ENCODE results near the gene WAC.
"Not testable (repeated sequence)": the region's sequence is repeated elsewhere in the genome, so short reads cannot be mapped to it uniquely, and the experiment has no call there.

Gene WAC

GRCh38 chr10:28609636-28610035 lies 76.7 kb downstream of the WAC start:
- DNase-seq (ENCODE audit: low spot score) = not testable (repeated sequence)

GRCh38 chr10:28612877-28613276 lies 80.0 kb downstream of the WAC start:
- DNase-seq (ENCODE audit: low spot score) = no peak

- no peak for DNase-seq (ENCODE audit: low spot score)
Measured at GRCh38 chr10:28616514-28616913, 83.6 kb downstream of the WAC start.

GRCh38 chr10:28619455-28619854 lies 86.5 kb downstream of the WAC start:
- no peak for DNase-seq (ENCODE audit: low spot score)

- DNase-seq (ENCODE audit: low spot score) = no peak
Measured at GRCh38 chr10:28620251-28620650, 87.3 kb downstream of the WAC start.

GRCh38 chr10:28623483-28623882 lies 90.6 kb downstream of the WAC start:
- DNase-seq (ENCODE audit: low spot score) = no peak

- DNase-seq (ENCODE audit: low spot score) = no peak
Measured at GRCh38 chr10:28624351-28624750, 91.4 kb downstream of the WAC start.

- DNase-seq (ENCODE audit: low spot score) = no peak
Measured at GRCh38 chr10:28627102-28627501, 94.2 kb downstream of the WAC start.

- DNase-seq (ENCODE audit: low spot score) = peak; percentile 81
Measured at GRCh38 chr10:28628184-28628893, 95.4 kb downstream of the WAC start.

- no peak for DNase-seq (ENCODE audit: low spot score)
Measured at GRCh38 chr10:28631896-28632583, 99.1 kb downstream of the WAC start.

GRCh38 chr10:28632584-28632945 lies 99.6 kb downstream of the WAC start:
- DNase-seq (ENCODE audit: low spot score) = no peak

GRCh38 chr10:28633750-28634149 lies 100.8 kb downstream of the WAC start:
- no peak for DNase-seq (ENCODE audit: low spot score)

GRCh38 chr10:28637346-28637745 lies 104.4 kb downstream of the WAC start:
- no peak for DNase-seq (ENCODE audit: low spot score)

- DNase-seq (ENCODE audit: low spot score) = no peak
Measured at GRCh38 chr10:28638392-28638791, 105.5 kb downstream of the WAC start.

GRCh38 chr10:28640551-28640950 lies 107.6 kb downstream of the WAC start:
- no peak for DNase-seq (ENCODE audit: low spot score)

- DNase-seq (ENCODE audit: low spot score) = no peak
Measured at GRCh38 chr10:28644647-28645046, 111.7 kb downstream of the WAC start.

- no peak for DNase-seq (ENCODE audit: low spot score)
Measured at GRCh38 chr10:28652106-28652505, 119.2 kb downstream of the WAC start.

GRCh38 chr10:28652703-28653102 lies 119.8 kb downstream of the WAC start:
- no peak for DNase-seq (ENCODE audit: low spot score)

- not testable (repeated sequence) for DNase-seq (ENCODE audit: low spot score)
Measured at GRCh38 chr10:28658824-28659223, 125.9 kb downstream of the WAC start.

GRCh38 chr10:28661035-28661434 lies 128.1 kb downstream of the WAC start:
- no peak for DNase-seq (ENCODE audit: low spot score)

- peak; percentile 74 for DNase-seq (ENCODE audit: low spot score)
Measured at GRCh38 chr10:28663576-28664368, 130.9 kb downstream of the WAC start.

GRCh38 chr10:28664369-28664740 lies 131.4 kb downstream of the WAC start:
- no peak for DNase-seq (ENCODE audit: low spot score)
